Stomach (tissue), 9 donors: ENCODE results near the gene CYP4X1. TPM values are rescaled to one million over a fixed set of nuclear protein-coding genes. Genes with fewer than 3 reads are reported as not detected.
"Not testable (repeated sequence)": the region's sequence is repeated elsewhere in the genome, so short reads cannot be mapped to it uniquely, and the experiment has no call there.

Experiments used
- DNase-seq, 2 donors: peaks; one replicate each; pipeline versions ENCODE4 v3.0.0 to v3.0.0-alpha.2; 2013 to 2019
- H3K27ac ChIP-seq, 5 donors: fragments of 200-600 bp in 4 of 5; sonication (generic) in 4 of 5; one replicate each; pipeline ENCODE4 v1.5.1; 2013 to 2019; ENCODE audit warnings: mild to moderate bottlenecking in 1 of 5, moderate library complexity in 1 of 5
- H3K27me3 ChIP-seq, 3 donors: fragments of 200-600 bp; sonication (generic); one replicate each; pipeline ENCODE4 v1.5.1; 2017 to 2019; ENCODE audit warnings: mixed run types in 1 of 3
- H3K36me3 ChIP-seq, 4 donors: fragments of 200-600 bp; sonication (generic); 1 replicate in 3 of 4; 2 replicates in 1 of 4; pipeline ENCODE4 v1.5.1; 2016 to 2019
- H3K4me1 ChIP-seq, 4 donors: fragments of 200-600 bp; sonication (generic); one replicate each; pipeline ENCODE4 v1.5.1; 2016 to 2019
- H3K4me3 ChIP-seq, 4 donors: fragments of 200-600 bp; sonication (generic) in 3 of 4; one replicate each; pipeline ENCODE4 v1.5.1; 2016 to 2019; ENCODE audit warnings: mild to moderate bottlenecking in 1 of 4
- H3K9me3 ChIP-seq, 4 donors: fragments of 200-600 bp; sonication (generic); one replicate each; pipeline ENCODE4 v1.5.1; 2016 to 2019
- CTCF ChIP-seq, 7 experiments: fragments of 450-650 bp in 4 of 7; fragments of 200-600 bp in 3 of 7; sonication (generic) in 3 of 7; IDR thresholded peaks; one replicate each; pipeline ENCODE4 v1.5.1; 2016 to 2019; ENCODE audit warnings: antibody characterized with exemption in 7 of 7, control low read depth in 2 of 7, mild to moderate bottlenecking in 1 of 7
- EP300 ChIP-seq: sonication (generic); formaldehyde crosslinking; IDR thresholded peaks from one replicate; pipeline ENCODE4 v1.6.1; 2017; ENCODE audit warnings: antibody characterized with exemption
- POLR2AphosphoS5 ChIP-seq, 3 donors: sonication (generic); formaldehyde crosslinking; IDR thresholded peaks; one replicate each; pipeline ENCODE4 v1.6.1; 2016; ENCODE audit warnings: antibody characterized with exemption in 3 of 3
- WGBS, 5 donors: extraction: QIAGEN DNeasy Blood & Tissue Kit in 3 of 5; methylation state at CpG; one replicate each; pipeline versions ENCODE4 v1.1.5 to v1.1.7; 2013 to 2018; 5-methylcytosine and 5-hydroxymethylcytosine counted together
- intact Hi-C: fragments of 100-400 bp; cut with DNase I; formaldehyde crosslinking; loops from one replicate; pipeline ENCODE4 v1.15.1; 2023; ENCODE audit warnings: low total_unique reads
- polyA plus RNA-seq, 3 donors: library from polyadenylated mRNA; stranded (reverse); fragments of 200-250 nt; gene quantifications; one replicate each; pipeline ENCODE4 v1.2.3, GENCODE V29; 2013
- small RNA-seq, 4 donors: library from RNA; depleted of rRNA; stranded (forward); fragments of <200 nt; gene quantifications; one replicate each; pipeline ENCODE3, GENCODE V24; 2016
- total RNA-seq, 5 donors: library from RNA; depleted of rRNA; stranded (reverse); fragments of >200 nt; gene quantifications; one replicate each; pipeline versions ENCODE4 v1.1.0 to v1.2.3, GENCODE V29; 2014 to 2016
- donor health status: healthy with polysubstance abuse.
- donor health status: Bipolar disorder and iron deficiency.
- donor health status: healthy.

Gene CYP4X1
- total and polyA plus RNA-seq, 8 donors = 0.29 to 28.3 (median 10.8) TPM

- Histone ChIP-seq H3K36me3 (no peaks in the 10 kb centered on the region), H3K4me1 (no peaks in the 10 kb centered on the region), H3K4me3 (no peak within 1 kb of the TSS), H3K27me3 (no peaks in the 10 kb centered on the region), H3K9me3 (no peaks in the 10 kb centered on the region), H3K27ac (no peak within 1 kb of the TSS)
- no peak for DNase-seq
- no peak for TF ChIP-seq POLR2AphosphoS5 (IDR thresholded peaks at IDR 0.05)
- no peak for TF ChIP-seq CTCF (IDR thresholded peaks at IDR 0.05)
- TF ChIP-seq EP300 = no peak
- intact Hi-C loops = no loop called here
These were observed 43.7 kb downstream of the CYP4X1 start, which contains the start of gene CYP4Z1 for GRCh38 chr1:47067097-47067594. TSS of gene CYP4Z1 (plus strand) at chr1:47067231. CDS start at chr1:47067491, 260 bp downstream.

GRCh38 chr1:47069080-47069479, 45.6 kb downstream of the CYP4X1 start:
- 62 to 88% (median 83%) methylated on average over 4 of the region's 4 CpGs for WGBS, 5 donors
- intact Hi-C loops = not testable (repeated sequence)

GRCh38 chr1:47069509-47069908, 46.0 kb downstream of the CYP4X1 start:
- H3K4me1 ChIP-seq, intact Hi-C loops, H3K9me3 ChIP-seq, H3K4me3 ChIP-seq, H3K36me3 ChIP-seq, H3K27me3 ChIP-seq, H3K27ac ChIP-seq, DNase-seq: not testable (repeated sequence)

More at GRCh38 chr1:47069080-47069479, 45.6 kb downstream of the CYP4X1 start:
- not testable (repeated sequence) for H3K27ac ChIP-seq, H3K36me3 ChIP-seq, H3K4me3 ChIP-seq, H3K4me1 ChIP-seq, H3K9me3 ChIP-seq, H3K27me3 ChIP-seq, DNase-seq

- peak; percentile 43 to 44 for DNase-seq
- intact Hi-C loops, H3K4me3 ChIP-seq, H3K36me3 ChIP-seq, H3K9me3 ChIP-seq, H3K27me3 ChIP-seq, H3K4me1 ChIP-seq, H3K27ac ChIP-seq: not testable (repeated sequence)
- WGBS, 5 donors = 0 to 9% (median 7%) methylated on average over 3 of the region's 3 CpGs
- TF ChIP-seq CTCF (IDR thresholded peaks at IDR 0.05) = peak in 4 of 7 experiments; percentile 26 to 53 (median 36)
These were observed 65.9 kb downstream of the CYP4X1 start for GRCh38 chr1:47089356-47089755.

GRCh38 chr1:47091476-47091875, 68.0 kb downstream of the CYP4X1 start:
- H3K9me3 ChIP-seq, H3K27ac ChIP-seq, DNase-seq, intact Hi-C loops, H3K4me1 ChIP-seq, H3K4me3 ChIP-seq, H3K27me3 ChIP-seq, H3K36me3 ChIP-seq: not testable (repeated sequence)
- 8 to 26% (median 19%) methylated on average over 3 of the region's 3 CpGs; no CpG with 5 or more reads in 1 of the 5 donors for WGBS, 5 donors
- TF ChIP-seq CTCF (IDR thresholded peaks at IDR 0.05) = peak in 1 of 7 experiments; percentile 12

Small RNA genes within 50 kb of the gene (small RNA-seq; reads per million reads assigned to genes)
- gene CYP4A27P (0 reads per million in 4 donors), gene CYP4A43P (0 reads per million in 4 donors), gene CYP4A44P (0 reads per million in 4 donors)

Other genes starting within 250 kb of the CYP4X1 start
- 100 to 1,000 TPM in 1 of 5 donors, 10 to 100 TPM in 1, 1 to 10 TPM in 3; 5.1 to 110 (median 7.5) TPM for gene CYP4B1, start 224.6 kb upstream of the CYP4X1 start, total RNA-seq
- gene CYP4B1, start 224.6 kb upstream of the CYP4X1 start, polyA plus RNA-seq = 10 to 100 TPM in 1 of 3 donors, 1 to 10 TPM in 1, under 1 TPM in 1; 0.75 to 26.6 (median 1.5) TPM
- gene CYP4A11, start 82.2 kb upstream of the CYP4X1 start, total RNA-seq = 1 to 10 TPM in 1 of 5 donors, under 1 TPM in 1, not detected in 3; 0.92 to 2.2 TPM
- under 1 TPM in 1 of 3 donors, not detected in 2; 0.68 TPM for gene CYP4A11, start 82.2 kb upstream of the CYP4X1 start, polyA plus RNA-seq
- 1 to 10 TPM in 2 of 5 donors, not detected in 3; 5.5 to 8.9 TPM for gene CYP4Z1, start 43.6 kb downstream of the CYP4X1 start, total RNA-seq
- gene CYP4Z1, start 43.6 kb downstream of the CYP4X1 start, polyA plus RNA-seq = under 1 TPM in 1 of 3 donors, not detected in 2; 0.80 TPM
- gene CYP4A22, start 113.8 kb downstream of the CYP4X1 start, total RNA-seq = not detected
- not detected for gene CYP4A22, start 113.8 kb downstream of the CYP4X1 start, polyA plus RNA-seq
- 100 to 1,000 TPM in 2 of 5 donors, 1 to 10 TPM in 1, under 1 TPM in 1, not detected in 1; 0.87 to 292 (median 69.0) TPM for gene PDZK1IP1, start 166.4 kb downstream of the CYP4X1 start, total RNA-seq
- 100 to 1,000 TPM in 2 of 3 donors, 10 to 100 TPM in 1; 43.7 to 169 (median 163) TPM for gene PDZK1IP1, start 166.4 kb downstream of the CYP4X1 start, polyA plus RNA-seq
- gene TAL1, start 208.6 kb downstream of the CYP4X1 start, total RNA-seq = 1 to 10 TPM in 3 of 5 donors, under 1 TPM in 1, not detected in 1; under 0.01 to 4.5 (median 3.5) TPM
- 1 to 10 TPM in 2 of 3 donors, under 1 TPM in 1; 0.98 to 1.5 (median 1.2) TPM for gene TAL1, start 208.6 kb downstream of the CYP4X1 start, polyA plus RNA-seq